ENCODE data around the gene SASH1.

Gene SASH1

DNA sequence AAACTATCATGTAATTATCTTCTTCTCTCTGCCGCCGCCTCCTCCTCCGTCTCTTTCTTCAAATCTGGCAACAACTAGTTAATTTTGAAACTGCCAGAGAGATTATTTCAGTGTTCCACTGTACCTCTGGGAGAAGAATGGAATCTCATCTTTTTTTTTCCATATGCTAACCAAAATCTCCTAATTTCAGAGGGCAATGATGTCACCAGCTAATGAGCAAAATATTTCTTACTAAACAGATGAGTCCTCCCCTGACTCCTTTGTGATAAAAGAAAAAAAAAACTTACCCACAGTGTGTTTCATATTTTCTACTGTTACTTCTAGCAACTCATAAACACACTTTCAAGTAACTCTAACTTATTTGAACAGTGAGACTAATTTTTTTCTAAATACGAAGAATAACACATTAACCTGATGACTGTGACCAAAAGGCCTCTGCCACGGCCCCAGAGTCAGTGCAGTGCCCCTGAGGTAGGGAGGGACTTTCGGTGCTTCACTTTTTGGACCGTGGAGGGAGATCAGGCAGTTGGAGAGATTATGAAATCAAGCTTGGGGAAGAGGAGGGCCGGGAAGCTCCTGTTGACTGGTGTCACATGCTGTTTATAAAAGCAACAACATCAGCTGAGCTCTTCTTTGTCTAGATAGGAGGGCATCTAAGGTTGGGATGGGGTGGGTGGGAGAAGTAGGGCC lies 159.6 kb downstream of the SASH1 start:
- DNase-seq: no peak

DNA sequence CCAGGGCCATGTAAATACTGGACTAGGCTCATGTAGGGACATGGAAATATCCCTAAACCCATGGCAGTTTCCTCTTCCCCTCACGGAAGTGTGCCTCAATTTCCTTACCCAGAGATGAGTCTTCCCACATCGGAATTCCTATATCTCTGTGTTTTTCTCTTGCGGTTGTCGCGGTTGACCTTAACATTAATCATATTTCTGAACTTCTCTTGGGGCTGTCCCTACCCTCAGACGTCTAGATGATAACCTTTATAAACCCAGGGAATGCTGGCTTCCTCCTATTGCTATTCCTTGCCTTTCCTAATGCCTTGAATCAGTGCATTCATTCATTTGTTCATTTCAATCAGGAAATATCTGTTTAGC lies 160.1 kb downstream of the SASH1 start:
- DNase-seq: no peak

DNA sequence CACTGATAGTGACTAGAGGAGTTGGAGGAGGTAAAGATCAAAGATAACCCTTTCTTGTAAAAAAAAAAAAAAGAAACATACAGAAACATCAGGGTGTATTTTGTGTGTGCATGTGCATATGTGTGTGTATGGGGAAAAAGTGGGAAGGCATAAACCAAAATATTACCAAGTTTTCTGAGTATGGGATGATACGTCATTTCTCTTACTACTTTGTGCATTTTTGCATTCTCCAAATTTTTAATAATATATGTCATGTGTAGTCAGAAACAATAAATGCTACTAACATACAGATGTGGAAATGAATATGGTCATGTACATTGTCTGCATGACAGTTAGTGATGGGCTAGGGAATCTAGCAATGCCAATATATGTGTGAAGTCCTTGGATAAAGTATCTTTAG lies 161.1 kb downstream of the SASH1 start:
- DNase-seq: no peak

DNA sequence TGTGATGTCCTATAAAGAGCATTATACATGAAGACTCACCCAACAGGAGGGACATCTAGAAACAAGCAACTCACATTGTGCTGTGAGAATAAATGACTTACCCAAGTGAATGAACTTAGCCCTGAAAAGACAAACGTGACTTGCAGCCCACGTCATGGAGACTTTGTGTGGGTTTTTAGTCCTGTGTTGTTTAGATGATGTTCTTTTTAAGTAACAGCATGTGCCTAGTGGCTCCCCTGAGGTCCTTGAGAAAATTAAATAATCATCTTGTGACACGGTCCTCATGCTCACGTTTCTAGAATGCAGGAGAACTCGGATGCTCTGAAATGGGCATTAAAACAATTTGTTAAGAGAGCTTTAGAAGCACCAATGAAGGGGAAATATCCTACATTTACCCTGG lies 165.1 kb downstream of the SASH1 start:
- no peak for DNase-seq

DNA sequence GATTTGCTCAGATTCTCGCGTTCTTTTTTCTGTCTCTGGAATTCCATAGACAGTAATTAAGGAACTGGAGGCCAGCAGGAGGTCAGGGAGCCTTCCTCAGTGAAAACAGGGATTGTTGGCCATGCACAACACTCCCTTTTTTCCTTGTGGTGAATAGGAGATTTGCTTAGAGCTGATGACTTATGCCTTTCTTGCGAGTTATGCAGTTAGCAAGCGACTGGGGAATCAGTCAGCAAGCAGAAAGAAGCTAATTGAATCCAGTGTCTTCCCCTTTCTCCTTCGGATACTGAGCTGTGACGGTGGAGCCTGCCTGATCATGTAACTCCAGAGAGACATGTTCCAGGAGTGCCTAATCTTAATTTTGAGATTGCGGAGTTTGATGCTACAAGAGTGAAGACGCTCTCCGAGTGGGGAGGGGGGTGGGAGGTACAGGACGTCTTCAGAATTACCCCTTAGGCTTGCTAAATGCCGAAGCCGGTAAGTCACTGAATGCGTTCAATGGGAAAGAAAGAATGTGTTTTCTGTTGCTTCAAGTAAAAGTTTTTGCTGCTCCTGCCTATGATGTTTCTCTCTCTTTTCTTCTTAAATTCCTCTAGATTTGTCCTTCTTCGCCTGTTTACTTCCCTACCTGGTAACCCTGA lies 165.9 kb downstream of the SASH1 start:
- DNase-seq: peak; percentile 74

DNA sequence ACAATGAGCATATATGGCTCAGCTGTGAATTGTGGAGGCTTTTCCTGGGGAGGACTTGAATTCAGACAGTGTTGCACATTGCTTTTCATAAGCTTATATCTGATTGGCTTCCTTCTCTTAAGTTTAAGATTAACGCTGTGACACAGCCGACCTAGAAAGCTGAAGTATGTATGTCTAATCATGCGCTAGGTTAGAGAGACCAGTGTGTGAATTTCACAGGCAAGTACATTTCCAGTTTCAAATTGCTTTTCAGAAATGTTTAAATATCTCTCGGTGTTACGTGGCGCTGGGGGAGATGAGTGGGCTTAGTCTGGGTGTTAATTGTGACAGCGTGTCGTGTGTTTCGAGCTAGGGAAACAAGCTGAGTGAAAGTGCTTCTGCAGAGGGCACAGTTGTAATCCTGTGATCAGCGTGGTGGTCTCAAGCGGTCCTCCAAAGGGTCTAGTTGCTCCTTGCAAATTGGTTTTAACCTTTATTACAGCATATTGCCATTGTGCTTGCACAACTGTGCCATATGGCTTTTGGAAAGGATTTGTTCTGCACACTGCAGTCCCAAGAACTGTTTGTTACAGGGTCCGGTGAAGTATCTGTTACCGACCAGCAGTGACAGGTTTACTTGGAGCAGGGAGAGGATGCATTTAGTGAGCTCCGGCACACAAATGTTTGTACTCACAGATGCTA lies 166.6 kb downstream of the SASH1 start:
- peak; percentile 57 for DNase-seq

DNA sequence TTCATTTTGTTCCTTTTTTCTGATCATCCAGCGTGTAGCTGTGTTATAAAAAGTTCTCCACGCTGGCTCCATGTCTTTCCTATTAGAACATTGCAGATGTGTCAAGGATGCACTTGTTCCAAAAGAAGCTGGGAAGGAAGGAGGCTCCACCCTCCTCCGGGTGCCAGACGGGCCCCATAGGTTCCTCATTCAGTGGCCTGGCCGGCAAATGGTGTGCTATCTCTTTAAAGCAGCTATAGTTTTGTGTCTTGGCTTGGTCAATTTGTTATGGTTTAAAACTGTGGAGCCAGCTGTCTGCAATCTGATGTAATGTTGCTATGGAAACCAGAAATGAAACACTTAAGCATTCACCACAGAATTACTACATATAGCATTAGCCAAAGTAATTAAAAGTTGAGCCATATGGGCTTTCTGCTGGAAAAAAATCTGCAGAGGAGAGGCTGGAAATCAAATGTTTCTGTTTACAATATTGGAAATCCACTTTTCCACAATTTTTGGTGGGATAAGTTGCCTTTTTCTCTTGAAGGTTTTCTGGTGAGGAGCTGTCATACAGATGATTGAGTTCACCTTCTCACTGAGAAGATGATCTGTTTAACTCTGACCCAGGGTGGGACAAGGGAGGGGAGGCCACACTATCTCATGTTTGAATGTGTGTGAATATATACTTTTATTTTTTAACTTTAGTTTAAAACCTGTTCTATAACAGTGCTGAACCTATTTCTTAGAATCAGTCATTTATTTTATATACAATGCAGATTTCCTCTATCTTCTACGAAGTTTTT lies 167.4 kb downstream of the SASH1 start:
- DNase-seq: peak; percentile 99

DNA sequence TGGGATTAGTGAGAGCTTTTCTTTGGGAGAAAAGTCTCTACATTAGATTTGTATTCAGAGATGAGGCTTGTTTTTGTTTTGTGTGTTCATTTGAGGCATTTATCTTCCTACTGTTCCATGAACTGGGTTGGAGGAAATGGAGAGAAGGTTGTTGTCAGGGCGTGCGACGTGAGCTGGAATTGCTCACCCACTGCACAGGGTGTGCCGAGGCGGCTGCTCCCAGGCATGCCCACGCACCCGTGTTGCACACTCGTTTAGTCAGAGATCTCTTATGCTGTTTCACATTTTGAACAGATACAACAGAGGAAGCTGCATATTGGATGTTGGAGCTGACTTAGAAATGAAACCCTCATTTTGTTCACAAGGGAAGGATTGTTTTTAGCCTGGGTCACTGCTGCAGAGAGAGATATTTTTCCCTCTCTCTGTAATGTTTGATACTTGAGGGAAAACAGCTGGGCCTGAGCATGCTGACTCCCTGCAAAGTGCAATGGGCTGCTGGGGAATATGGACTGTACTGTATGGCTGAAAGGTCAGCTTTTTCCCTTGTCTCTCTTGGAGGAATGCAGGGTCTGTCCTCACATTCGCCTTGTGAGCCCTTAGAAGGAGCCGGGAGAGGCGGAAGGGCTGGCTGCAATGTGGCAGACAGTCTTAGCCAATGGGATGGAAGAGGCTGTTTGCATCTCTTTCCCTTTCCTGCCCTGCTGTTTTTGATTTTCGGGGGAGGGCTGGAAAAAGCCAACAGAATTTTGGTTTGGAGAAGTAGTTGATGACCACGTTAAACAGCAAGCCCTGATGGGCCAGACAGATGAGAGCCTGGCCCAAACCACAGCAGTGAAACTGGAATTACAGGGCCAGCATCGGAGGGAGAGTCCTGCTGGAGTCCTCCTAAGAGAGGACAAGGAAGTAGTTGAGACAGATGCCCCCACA lies 170.8 kb downstream of the SASH1 start:
- DNase-seq: peak; percentile 56

DNA sequence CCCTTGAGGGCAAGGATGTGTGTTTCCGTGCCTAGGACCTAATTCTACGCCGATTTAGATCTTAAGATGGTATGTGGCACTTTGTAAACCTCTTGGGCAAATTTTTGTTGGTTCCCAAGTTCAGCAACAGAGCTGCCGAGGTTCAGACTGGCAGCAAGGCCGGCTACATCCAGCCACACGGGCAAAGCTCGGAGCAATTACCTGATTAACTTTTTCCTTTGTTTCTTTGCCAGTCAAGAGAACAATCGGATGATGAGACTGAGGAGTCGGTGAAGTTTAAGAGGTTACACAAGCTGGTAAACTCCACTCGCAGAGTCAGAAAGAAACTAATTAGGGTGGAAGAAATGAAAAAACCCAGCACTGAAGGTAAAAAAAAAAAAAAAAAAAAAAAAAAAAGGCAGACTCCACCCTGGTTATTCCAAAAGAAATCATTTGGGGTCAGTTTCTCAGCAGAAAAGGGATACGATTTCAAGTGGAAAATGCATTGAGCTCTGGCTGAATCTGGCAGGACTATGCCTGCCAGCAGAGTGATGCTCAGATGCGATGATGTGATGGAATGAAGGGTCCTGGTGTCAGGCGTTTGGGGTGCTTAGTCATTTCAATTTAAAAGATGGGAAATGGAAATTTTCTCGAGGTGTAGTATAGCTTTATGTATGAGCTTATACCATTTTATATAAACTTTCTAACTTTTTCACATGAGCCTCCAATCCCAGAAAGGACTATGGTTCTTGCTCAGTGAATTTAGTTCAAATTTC lies 171.6 kb downstream of the SASH1 start:
- DNase-seq: no peak

DNA sequence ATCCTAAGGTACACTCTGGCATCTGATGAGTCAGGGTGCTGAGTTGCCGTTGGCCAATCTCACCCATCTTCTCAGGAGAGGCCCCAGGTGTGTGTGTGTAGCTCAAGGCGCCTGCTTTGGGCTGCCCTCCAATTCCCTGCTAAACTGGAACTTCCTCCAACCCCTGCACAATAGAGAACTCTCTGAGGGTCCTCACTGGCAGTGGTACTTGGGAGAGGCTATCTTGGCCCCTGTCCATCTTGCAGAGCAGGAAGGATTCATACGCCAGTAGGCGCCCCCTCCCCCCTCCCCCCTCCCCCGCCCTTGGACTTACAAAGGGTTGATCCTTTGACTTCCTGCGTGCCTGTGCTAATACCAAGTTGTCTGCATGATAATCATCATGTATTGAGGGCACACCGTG lies 173.6 kb downstream of the SASH1 start:
- DNase-seq: no peak

DNA sequence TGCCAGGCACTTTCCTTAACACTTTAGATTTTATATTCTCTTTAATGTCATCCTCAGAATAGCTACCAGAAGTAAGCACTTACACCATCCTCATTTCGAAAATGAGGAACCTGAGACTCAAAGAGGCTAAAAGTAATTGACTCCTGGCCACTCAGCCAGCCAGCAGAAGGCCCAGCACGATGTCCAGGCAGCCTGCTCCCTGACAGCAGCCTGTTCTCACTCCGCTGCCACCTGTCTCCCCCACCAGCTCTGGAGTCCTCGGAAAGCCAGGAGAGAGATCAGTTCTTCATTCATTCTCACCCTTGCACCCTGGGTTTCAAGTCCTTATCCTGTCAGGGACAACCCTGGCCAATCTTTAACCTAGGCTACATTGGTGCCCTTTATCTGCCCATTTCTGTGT lies 174.0 kb downstream of the SASH1 start:
- DNase-seq: no peak

DNA sequence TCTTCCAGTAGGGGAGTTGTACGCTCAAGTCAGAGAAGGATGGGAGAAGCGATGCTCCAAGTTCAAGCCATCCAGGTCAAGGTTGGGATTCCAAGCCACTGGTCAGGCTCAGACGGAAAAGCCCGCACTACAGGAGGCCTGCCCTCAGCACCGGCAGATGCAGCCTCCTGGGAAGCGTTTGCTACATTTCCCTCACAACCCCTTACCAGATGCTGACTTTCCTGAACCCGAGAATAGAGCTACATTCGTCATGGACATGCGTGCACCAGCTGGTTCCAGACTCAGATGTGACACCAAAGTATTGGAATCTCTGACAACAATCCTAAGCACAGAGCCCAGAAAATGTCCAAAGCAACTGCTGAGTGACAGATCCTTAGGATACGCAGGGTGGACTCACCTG lies 174.8 kb downstream of the SASH1 start:
- no peak for DNase-seq

DNA sequence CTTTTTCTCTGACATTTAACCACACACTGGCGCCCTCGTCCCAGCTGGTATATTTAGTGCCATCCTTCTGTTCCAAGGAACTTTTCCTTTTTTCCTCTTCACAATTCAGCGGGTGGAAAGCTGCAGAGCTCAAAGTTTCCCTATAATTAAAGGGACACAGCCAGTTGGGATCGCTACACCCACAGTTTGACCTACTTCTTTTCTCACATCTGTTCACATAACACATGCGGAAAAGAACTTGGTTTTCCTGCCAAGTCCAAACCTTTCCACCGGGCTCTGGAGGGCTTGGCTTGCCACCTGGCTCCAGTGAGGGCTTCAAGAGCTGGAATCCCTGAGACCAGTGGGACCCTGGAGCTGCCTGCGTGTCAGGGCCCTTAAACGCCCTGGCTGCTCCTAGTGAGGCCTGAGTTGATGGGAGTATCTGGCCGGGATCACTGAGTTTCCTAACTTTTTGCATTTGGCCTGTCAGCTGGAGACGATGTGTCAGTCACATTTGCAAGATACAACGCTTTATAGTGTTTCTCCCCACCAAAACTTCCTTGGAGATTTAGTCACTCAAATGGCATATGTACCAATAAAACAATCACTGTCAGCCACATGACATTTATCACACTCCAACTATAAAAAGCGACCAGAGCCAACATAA lies 176.0 kb downstream of the SASH1 start:
- no peak for DNase-seq

DNA sequence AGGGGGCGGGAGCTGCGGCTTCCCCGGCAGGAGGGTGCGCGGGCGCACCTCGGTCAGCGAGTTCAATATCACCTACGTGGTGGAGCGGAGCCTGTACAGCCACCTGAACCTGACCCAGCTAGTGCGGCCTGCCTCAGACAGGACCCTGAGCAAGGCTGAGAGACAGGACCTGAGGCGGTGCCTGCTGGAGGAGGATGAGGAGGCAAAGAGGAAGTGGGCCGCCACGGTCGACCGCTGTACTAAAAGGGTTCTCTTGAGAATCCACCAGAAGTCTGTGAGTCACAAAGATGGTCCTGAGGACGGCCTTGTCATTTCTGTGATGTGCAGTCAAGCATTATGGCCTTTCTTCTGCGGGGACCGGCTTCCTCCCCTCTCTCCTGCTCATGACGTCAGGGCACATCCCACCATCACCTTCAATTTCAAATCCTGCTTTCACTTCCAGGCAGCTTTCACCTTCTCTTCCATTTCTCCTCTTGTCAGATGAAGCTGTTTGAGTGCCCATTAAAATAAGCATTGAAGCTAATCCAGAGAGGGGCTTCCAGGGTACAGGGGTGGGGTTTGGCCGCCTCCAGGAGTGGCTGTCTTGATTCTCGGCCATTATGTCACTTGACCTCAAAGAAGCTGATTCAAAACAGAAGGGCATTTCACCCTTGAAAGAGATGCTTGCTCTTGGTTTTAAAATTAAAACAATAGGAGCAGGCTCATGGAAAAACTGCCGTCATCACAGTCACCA lies 177.6 kb downstream of the SASH1 start:
- no peak for DNase-seq

DNA sequence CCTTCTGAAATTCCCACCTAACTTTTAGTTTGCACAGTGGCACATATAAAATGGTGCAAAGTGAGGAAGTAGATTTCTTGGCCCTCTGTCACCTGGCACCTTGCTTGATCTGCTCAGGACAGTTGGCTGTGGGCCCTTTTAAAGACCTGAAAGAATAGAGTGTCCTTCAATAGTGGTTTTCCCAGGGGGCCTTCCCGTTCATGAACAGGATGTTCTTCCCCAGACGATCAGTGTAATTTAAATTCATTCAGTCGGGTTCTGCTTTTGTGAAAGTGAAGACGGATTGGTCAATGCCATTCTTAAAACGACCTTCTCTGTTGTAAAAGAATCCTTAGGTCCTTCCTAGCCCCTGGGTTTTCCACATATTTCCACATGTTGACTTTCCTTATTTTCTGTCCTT lies 178.5 kb downstream of the SASH1 start:
- no peak for DNase-seq

DNA sequence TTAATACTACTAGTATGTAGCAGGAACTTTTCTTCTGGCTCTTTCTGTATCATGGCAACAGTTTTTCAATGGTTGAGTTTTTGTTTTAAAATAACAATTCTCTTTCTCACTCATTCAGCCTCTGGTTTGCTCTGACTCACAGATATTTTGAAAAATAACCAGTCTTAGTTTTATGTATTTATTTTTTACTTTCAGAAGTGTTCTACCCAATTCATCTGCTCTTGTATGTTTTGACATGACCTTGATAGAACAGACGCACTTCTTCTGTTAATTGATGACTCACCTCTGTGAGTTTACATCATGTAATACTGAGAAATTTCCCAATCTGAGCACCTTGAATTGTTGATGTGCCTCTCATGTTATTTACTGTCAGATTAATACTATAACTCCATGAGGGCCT lies 178.9 kb downstream of the SASH1 start:
- peak; percentile 79 for DNase-seq

DNA sequence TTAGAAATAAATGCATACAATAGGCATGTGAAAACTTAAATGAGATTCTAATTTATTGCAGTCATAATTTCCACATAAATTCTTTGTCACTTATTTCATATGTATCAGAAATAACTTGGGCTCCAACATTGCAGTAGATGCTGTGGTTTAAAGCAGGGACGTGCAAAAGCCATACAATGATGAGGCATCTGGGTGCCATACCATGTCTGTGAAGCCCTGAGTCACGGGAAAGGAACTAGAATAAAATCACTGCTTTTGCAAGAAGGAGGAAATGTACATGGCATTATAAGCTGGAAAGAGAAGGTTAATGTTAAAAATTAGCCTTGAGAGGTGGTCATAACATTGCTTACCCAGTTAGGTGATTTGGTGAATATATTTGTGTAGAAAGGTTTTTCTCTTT lies 180.4 kb downstream of the SASH1 start:
- DNase-seq: peak; percentile 91

DNA sequence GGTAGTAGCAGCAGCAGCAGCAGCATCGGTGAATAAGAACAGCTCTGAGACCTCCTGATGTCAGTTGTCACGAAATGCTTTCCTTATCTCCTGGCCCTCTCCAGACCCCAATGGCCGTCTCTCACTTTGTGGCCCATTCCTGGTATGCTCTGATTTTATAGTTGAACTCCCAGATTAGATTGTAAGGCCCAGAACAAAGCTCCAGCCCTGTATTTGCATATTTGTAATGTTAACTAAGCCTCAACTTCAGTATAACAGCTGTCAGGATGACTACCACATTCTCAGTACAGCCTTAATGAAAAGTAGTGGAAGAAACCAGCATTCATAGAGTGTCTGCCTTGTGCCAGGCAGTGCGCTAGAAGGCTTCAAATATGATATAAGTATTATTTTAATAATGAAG lies 180.9 kb downstream of the SASH1 start:
- DNase-seq: no peak

DNA sequence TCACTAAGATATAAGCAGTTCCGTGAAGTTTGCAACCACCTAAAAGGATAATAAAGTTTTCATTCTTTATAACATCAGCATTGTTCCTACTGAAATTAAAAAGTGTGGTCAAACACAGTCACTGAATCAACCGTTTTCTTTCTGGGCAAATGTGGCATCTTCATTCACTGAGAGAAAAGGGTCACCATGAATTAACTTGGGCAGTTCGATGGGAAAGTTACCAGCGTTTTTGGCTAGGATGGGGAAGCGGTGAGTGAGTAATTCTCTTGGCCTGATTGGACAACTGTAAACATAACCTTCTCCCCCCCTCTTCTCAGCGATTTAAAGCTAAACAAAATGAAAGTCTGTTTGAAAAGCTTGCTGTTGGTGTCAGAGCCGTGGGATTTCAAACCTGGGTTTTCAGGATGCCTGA lies 181.8 kb downstream of the SASH1 start:
- peak; percentile 87 for DNase-seq

DNA sequence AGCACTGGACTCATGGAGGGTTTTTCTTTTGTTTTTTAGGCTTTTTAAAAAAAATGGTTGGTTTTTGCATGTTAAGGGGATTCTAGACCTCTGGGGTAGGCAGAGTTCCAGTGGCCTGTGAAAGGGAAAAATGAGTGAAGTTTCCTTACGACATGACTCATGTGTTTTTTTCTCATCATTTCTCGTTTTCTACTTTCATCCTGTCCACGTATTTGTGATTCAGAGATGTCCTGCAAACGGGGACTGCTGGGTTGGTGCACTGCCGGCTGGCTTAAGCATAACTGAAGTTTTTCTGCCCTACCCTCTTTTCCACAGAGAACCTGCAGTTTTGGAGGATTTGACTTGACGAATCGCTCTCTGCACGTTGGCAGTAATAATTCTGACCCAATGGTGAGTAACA lies 182.3 kb downstream of the SASH1 start:
- DNase-seq: peak; percentile 87
